HG02571 (cell line): ENCODE data around the gene ARFGEF3.

Experiments used
- ATAC-seq: cut with Tn5 transposase; IDR thresholded peaks from one replicate; pipeline ENCODE4 v1.9.1; 2021; ENCODE audit warnings: mild to moderate bottlenecking, moderate library complexity; ENCODE audit not compliant: unreplicated experiment

Gene ARFGEF3

GRCh38 chr6:138386897-138387296 lies 225.2 kb downstream of the ARFGEF3 start:
- ATAC-seq = no peak

- ATAC-seq = no peak
These were observed 226.0 kb downstream of the ARFGEF3 start for GRCh38 chr6:138387577-138388368.

- no peak for ATAC-seq
These were observed 227.8 kb downstream of the ARFGEF3 start for GRCh38 chr6:138389551-138389950.
